HCT116 (cell line): ENCODE measurements around the gene TXNL1. TPM values are rescaled to one million over a fixed set of nuclear protein-coding genes. Genes with fewer than 3 reads are reported as not detected.

ENCODE experiments used
- ATAC-seq: fragments of 200-7000 bp; cut with Tn5 transposase; 2 replicates; pipeline ENCODE4 v1.9.1; 2020; ENCODE audit warnings: mild to moderate bottlenecking, moderate library complexity
- BruUV-seq: library from RNA; stranded (reverse); fragments of 400-500 nt; replicated peaks from 2 replicates; lab custom pipeline; 2021; lab: Mats Ljungman, UMichigan
- CTCF ChIA-PET: fragments of 300-600 bp; sonication (Branson Sonifier 250); formaldehyde crosslinking; loops from one replicate; lab custom pipeline; 2021; ENCODE audit warnings: antibody characterized with exemption; lab: Charles Lee
- POLR2A ChIA-PET: fragments of 300-600, 350-600 bp; sonication (Branson Sonifier 250); formaldehyde crosslinking; loops from one replicate; lab custom pipeline; 2021; ENCODE audit warnings: antibody characterized with exemption; lab: Charles Lee
- RAD21 ChIA-PET, 2 experiments: fragments of 300-600 bp; sonication (Branson Sonifier 250); formaldehyde crosslinking; loops; one replicate each; lab custom pipeline; 2023; ENCODE audit warnings: low total read pairs in 2 of 2; ENCODE audit not compliant: uncharacterized antibody in 2 of 2, unreplicated experiment in 2 of 2, low non-redundant PET in 1 of 2; lab: Charles Lee
- DNase-seq: peaks from one replicate; pipeline ENCODE4 v3.0.0-alpha.2; 2010; ENCODE audit warnings: low read depth, low spot score
- H2AFZ ChIP-seq: fragments of 200-600 bp; shearing (Covaris generic), sonication (generic); 2 replicates; pipeline ENCODE4 v1.6.1; 2017; ENCODE audit warnings: low read depth, mixed run types, mixed read lengths, antibody characterized with exemption, low read length; ENCODE audit not compliant: poor library complexity, severe bottlenecking
- H3K27ac ChIP-seq: 2 replicates; pipeline ENCODE4 v1.5.1; 2012; ENCODE audit warnings: low read depth, low read length
- H3K27me3 ChIP-seq: fragments of 200-600 bp; sonication (generic); 2 replicates; pipeline ENCODE4 v1.6.1; 2016; ENCODE audit warnings: mixed run types, low read length, mixed read lengths; ENCODE audit not compliant: insufficient read depth
- H3K36me3 ChIP-seq, 2 experiments: fragments of 200-500 bp in 1 of 2; fragments of 200-600 bp in 1 of 2; sonication (Bioruptor generic) in 1 of 2; sonication (generic) in 1 of 2; 2 replicates each; pipeline versions ENCODE4 v1.5.1 to v1.6.1; 2014 to 2016; ENCODE audit warnings: low read length in 2 of 2, inconsistent platforms in 1 of 2, mixed read lengths in 1 of 2, mixed run types in 1 of 2; ENCODE audit not compliant: insufficient read depth in 2 of 2, control insufficient read depth in 1 of 2
- H3K4me1 ChIP-seq, 2 experiments: fragments of 200-600 bp in 1 of 2; sonication (generic) in 1 of 2; 2 replicates each; pipeline versions ENCODE4 v1.5.1 to v1.6.1; 2012 to 2017; ENCODE audit warnings: low read length in 2 of 2, inconsistent platforms in 1 of 2, mild to moderate bottlenecking in 1 of 2, mixed read lengths in 1 of 2, mixed run types in 1 of 2, moderate library complexity in 1 of 2; ENCODE audit not compliant: insufficient read depth in 2 of 2, control insufficient read depth in 1 of 2
- H3K4me2 ChIP-seq: fragments of 200-600 bp; sonication (generic); 2 replicates; pipeline ENCODE4 v1.6.1; 2017; ENCODE audit warnings: mixed run types, low read length, mixed read lengths
- H3K4me3 ChIP-seq, 2 experiments: fragments of 200-600 bp in 1 of 2; sonication (generic) in 1 of 2; replicated peaks in 1 of 2; 2 replicates each; pipeline ENCODE4 v1.5.1; 2011 to 2016; ENCODE audit warnings: low read length in 2 of 2, control low read depth in 1 of 2, low read depth in 1 of 2, mild to moderate bottlenecking in 1 of 2, mixed read lengths in 1 of 2, mixed run types in 1 of 2
- H3K79me2 ChIP-seq: fragments of 200-600 bp; sonication (generic); 2 replicates; pipeline ENCODE4 v1.6.1; 2017; ENCODE audit warnings: mild to moderate bottlenecking, mixed run types, low read length, moderate library complexity, mixed read lengths; ENCODE audit not compliant: insufficient read depth
- H3K9ac ChIP-seq: fragments of 200-600 bp; sonication (generic); 2 replicates; pipeline ENCODE4 v1.6.1; 2016; ENCODE audit warnings: low read length, mixed read lengths
- H3K9me2 ChIP-seq: fragments of 200-600 bp; sonication (generic), shearing (Covaris generic); 2 replicates; pipeline ENCODE4 v1.6.1; 2017; ENCODE audit warnings: mixed run types, mild to moderate bottlenecking, moderate library complexity; ENCODE audit not compliant: insufficient read depth
- H3K9me3 ChIP-seq, 2 experiments: fragments of 200-500 bp in 1 of 2; fragments of 200-600 bp in 1 of 2; sonication (Bioruptor generic) in 1 of 2; sonication (generic) in 1 of 2; 2 replicates each; pipeline ENCODE4 v1.6.1; 2014 to 2017; ENCODE audit warnings: low read length in 2 of 2, mixed read lengths in 2 of 2, inconsistent platforms in 1 of 2, low read depth in 1 of 2, mild to moderate bottlenecking in 1 of 2, mixed run types in 1 of 2, moderate library complexity in 1 of 2; ENCODE audit not compliant: control insufficient read depth in 1 of 2, insufficient read depth in 1 of 2
- H4K20me1 ChIP-seq: fragments of 200-600 bp; sonication (generic), shearing (Covaris generic); 2 replicates; pipeline ENCODE4 v1.6.1; 2017; ENCODE audit warnings: mixed run types, mild to moderate bottlenecking, moderate library complexity; ENCODE audit not compliant: insufficient read depth
- ATF3 ChIP-seq: IDR thresholded peaks from 2 replicates; pipeline ENCODE4 v1.6.1; 2012
- CBX3 ChIP-seq: IDR thresholded peaks from 2 replicates; pipeline ENCODE4 v1.6.1; 2012; ENCODE audit warnings: low read depth
- CEBPB ChIP-seq: IDR thresholded peaks from 2 replicates; pipeline ENCODE4 v1.6.1; 2012; ENCODE audit warnings: low read depth
- ELF1 ChIP-seq: IDR thresholded peaks from 2 replicates; pipeline ENCODE4 v1.6.1; 2012; ENCODE audit warnings: low read depth, borderline replicate concordance
- EZH2 ChIP-seq: fragments of 200-600 bp; sonication (generic); IDR thresholded peaks from 2 replicates; pipeline ENCODE4 v1.6.1; 2017; ENCODE audit warnings: antibody characterized with exemption, mixed run types
- EZH2phosphoT487 ChIP-seq: fragments of 200-600 bp; IDR thresholded peaks from 2 replicates; pipeline ENCODE4 v1.6.1; 2018; ENCODE audit warnings: antibody characterized with exemption, borderline replicate concordance
- JUND ChIP-seq: IDR thresholded peaks from 2 replicates; pipeline ENCODE4 v1.6.1; 2012
- POLR2AphosphoS5 ChIP-seq: IDR thresholded peaks from 2 replicates; pipeline ENCODE4 v1.6.1; 2011; ENCODE audit warnings: mild to moderate bottlenecking, low read depth, low read length, moderate library complexity
- SRF ChIP-seq: IDR thresholded peaks from 2 replicates; pipeline ENCODE4 v1.6.1; 2012; ENCODE audit warnings: low read depth
- TCF7L2 ChIP-seq: IDR thresholded peaks from 2 replicates; pipeline ENCODE4 v1.7.0; 2011; ENCODE audit warnings: borderline replicate concordance, inconsistent platforms; ENCODE audit not compliant: insufficient read depth, insufficient read length; ENCODE audit errors: extremely low read depth
- YY1 ChIP-seq: IDR thresholded peaks from 2 replicates; pipeline ENCODE4 v1.6.1; 2011; ENCODE audit warnings: low read length, low read depth, moderate library complexity, mild to moderate bottlenecking; ENCODE audit not compliant: insufficient replicate concordance; ENCODE audit errors: extremely low read depth
- ZNF274 ChIP-seq: fragments of 200-500 bp; sonication (Bioruptor generic); IDR thresholded peaks from 2 replicates; pipeline ENCODE4 v1.6.1; 2014; ENCODE audit warnings: mild to moderate bottlenecking, low read depth, low read length, inconsistent platforms
- intact Hi-C: fragments of 100-400 bp; cut with micrococcal nuclease; formaldehyde crosslinking; loops from 2 replicates; pipeline ENCODE4 v1.10.0; 2022
- total RNA-seq: library from RNA; stranded (reverse); gene quantifications from one replicate; pipeline ENCODE4 v1.2.1, GENCODE V29; 2021; ENCODE audit not compliant: unreplicated experiment
- TF ChIP-seq, protein P1 (sequence below): IDR thresholded peaks from 2 replicates; pipeline ENCODE4 v1.6.1; 2012; ENCODE audit warnings: low read depth
- TF ChIP-seq, protein P2 (sequence below): IDR thresholded peaks from 2 replicates; pipeline ENCODE4 v1.6.1; 2012

Gene TXNL1
- total RNA-seq, 1 experiment from 2014 or later: 86.5 TPM

DNA sequence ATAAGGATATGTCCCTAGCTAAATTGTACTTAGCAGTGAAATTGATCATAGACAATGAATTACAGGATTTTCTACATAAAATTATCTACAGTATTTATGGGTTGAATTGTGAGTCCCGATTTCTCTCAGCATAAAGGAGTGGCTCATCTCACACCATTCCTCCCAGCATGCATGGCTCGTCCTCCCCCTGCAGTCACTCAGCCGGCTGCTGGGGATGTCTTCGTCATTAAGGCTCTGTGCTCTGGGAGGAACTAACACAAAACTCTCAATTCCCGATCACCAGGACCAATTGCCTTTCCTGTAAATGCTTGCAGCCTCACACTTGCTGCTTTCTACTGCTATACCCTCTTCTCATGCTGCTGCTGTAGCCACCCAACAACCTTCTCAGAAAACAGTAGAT, 75.9 kb downstream of the TXNL1 start (continued):
- TF ChIP-seq, protein P1, sequence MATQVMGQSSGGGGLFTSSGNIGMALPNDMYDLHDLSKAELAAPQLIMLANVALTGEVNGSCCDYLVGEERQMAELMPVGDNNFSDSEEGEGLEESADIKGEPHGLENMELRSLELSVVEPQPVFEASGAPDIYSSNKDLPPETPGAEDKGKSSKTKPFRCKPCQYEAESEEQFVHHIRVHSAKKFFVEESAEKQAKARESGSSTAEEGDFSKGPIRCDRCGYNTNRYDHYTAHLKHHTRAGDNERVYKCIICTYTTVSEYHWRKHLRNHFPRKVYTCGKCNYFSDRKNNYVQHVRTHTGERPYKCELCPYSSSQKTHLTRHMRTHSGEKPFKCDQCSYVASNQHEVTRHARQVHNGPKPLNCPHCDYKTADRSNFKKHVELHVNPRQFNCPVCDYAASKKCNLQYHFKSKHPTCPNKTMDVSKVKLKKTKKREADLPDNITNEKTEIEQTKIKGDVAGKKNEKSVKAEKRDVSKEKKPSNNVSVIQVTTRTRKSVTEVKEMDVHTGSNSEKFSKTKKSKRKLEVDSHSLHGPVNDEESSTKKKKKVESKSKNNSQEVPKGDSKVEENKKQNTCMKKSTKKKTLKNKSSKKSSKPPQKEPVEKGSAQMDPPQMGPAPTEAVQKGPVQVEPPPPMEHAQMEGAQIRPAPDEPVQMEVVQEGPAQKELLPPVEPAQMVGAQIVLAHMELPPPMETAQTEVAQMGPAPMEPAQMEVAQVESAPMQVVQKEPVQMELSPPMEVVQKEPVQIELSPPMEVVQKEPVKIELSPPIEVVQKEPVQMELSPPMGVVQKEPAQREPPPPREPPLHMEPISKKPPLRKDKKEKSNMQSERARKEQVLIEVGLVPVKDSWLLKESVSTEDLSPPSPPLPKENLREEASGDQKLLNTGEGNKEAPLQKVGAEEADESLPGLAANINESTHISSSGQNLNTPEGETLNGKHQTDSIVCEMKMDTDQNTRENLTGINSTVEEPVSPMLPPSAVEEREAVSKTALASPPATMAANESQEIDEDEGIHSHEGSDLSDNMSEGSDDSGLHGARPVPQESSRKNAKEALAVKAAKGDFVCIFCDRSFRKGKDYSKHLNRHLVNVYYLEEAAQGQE: no peak
- TF ChIP-seq TCF7L2 (no peak), POLR2AphosphoS5 (no peak), ATF3 (no peak)

- RAD21 ChIA-PET: no interaction called here
- Histone ChIP-seq H3K9ac (no peak overlapping the region), H3K4me3 (no peak overlapping the region), H3K4me1 (peaks cover 0 to 2% of the 10 kb centered on the region in 2 experiments; a peak in 3 of 4 replicates), H4K20me1 (no peaks in the 10 kb centered on the region), H3K4me2 (no peak overlapping the region), H3K79me2 (no peaks in the 10 kb centered on the region), H3K27me3 (peaks cover 7% of the 10 kb centered on the region; the same call in 1 of the 2 replicates), H3K9me3 (no peaks in the 10 kb centered on the region), H3K27ac (no peak overlapping the region), H3K9me2 (no peaks in the 10 kb centered on the region), H2AFZ (no peak overlapping the region), H3K36me3 (no peaks in the 10 kb centered on the region)
- TF ChIP-seq SRF: no peak
- TF ChIP-seq, protein P1: no peak
- TF ChIP-seq ZNF274: no peak
- no peak for TF ChIP-seq ELF1
- TF ChIP-seq, protein P2, sequence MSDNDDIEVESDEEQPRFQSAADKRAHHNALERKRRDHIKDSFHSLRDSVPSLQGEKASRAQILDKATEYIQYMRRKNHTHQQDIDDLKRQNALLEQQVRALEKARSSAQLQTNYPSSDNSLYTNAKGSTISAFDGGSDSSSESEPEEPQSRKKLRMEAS: no peak
- no peak for TF ChIP-seq CBX3
- TF ChIP-seq ATF3: no peak
- no peak for TF ChIP-seq JUND
- TF ChIP-seq EZH2: no peak
- no peak for TF ChIP-seq CEBPB
- TF ChIP-seq YY1: no peak
- no peak for TF ChIP-seq EZH2phosphoT487
- no peak for DNase-seq
- POLR2A ChIA-PET: no interaction called here
- no TSS peak for BruUV-seq
- ATAC-seq: no peak
- CTCF ChIA-PET: no interaction called here
- intact Hi-C loops: no loop called here
Measured at GRCh38 chr18:56560992-56561391, 77.4 kb downstream of the TXNL1 start.
